Transverse colon (tissue), 3 donors: ENCODE measurements around the gene GTF3C4.
"Not testable (repeated sequence)": the region's sequence is repeated elsewhere in the genome, so short reads cannot be mapped to it uniquely, and the experiment has no call there.

ENCODE experiments used
- EP300 ChIP-seq: sonication (generic); formaldehyde crosslinking; IDR thresholded peaks from one replicate; pipeline ENCODE4 v1.6.1; 2017; ENCODE audit warnings: antibody characterized with exemption, low read depth
- POLR2A ChIP-seq: fragments of 450-650 bp; IDR thresholded peaks from one replicate; pipeline ENCODE4 v1.6.1; 2016; ENCODE audit warnings: antibody characterized with exemption, mild to moderate bottlenecking, moderate library complexity
- TF ChIP-seq, protein P1 (sequence below), 5 experiments: fragments of 200-600 bp in 3 of 5; fragments of 450-650 bp in 2 of 5; sonication (generic) in 3 of 5; IDR thresholded peaks; 1 replicate in 2 of 5; 2 replicates in 3 of 5; pipeline ENCODE4 v1.5.1; 2016 to 2017; ENCODE audit warnings: antibody characterized with exemption in 5 of 5, inconsistent platforms in 3 of 5, mild to moderate bottlenecking in 2 of 5, moderate library complexity in 1 of 5

DNA sequence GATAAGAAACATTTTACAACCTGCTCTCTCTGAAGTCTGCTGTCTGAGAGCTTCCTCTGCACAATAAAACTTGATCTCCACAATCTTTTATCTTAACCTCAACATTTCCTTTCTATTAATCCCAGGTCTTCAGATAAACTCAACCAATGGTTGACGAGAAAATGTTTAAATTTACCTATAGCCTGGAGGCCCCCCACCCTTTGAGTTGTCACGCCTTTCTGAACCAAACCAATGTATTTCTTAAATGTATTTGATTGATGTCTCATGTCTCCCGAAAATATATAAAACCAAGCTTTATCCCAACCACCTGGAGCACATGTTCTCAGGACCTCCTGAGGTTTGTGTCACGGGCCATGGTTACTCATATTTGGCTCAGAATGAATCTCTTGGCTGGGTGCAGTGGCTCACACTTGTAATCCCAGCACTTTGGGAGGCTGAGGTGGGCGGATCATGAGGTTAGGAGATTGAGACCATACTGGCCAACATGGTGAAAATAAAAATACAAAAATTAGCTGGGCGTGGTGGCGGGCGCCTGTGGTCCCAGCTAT is 48.2 kb downstream of the GTF3C4 start:
- TF ChIP-seq, protein P1, sequence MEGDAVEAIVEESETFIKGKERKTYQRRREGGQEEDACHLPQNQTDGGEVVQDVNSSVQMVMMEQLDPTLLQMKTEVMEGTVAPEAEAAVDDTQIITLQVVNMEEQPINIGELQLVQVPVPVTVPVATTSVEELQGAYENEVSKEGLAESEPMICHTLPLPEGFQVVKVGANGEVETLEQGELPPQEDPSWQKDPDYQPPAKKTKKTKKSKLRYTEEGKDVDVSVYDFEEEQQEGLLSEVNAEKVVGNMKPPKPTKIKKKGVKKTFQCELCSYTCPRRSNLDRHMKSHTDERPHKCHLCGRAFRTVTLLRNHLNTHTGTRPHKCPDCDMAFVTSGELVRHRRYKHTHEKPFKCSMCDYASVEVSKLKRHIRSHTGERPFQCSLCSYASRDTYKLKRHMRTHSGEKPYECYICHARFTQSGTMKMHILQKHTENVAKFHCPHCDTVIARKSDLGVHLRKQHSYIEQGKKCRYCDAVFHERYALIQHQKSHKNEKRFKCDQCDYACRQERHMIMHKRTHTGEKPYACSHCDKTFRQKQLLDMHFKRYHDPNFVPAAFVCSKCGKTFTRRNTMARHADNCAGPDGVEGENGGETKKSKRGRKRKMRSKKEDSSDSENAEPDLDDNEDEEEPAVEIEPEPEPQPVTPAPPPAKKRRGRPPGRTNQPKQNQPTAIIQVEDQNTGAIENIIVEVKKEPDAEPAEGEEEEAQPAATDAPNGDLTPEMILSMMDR (IDR thresholded peaks at IDR 0.05) = not testable (repeated sequence)
- not testable (repeated sequence) for TF ChIP-seq EP300, POLR2A
